PC-3 (cell line): ENCODE results near the gene VTN. TPM values are rescaled to one million over a fixed set of nuclear protein-coding genes. Genes with fewer than 3 reads are reported as not detected.

Experiments used
- ATAC-seq: fragments of 200-7000 bp; cut with Tn5 transposase; 2 replicates; pipeline ENCODE4 v1.9.1; 2020; ENCODE audit warnings: mild to moderate bottlenecking, moderate library complexity
- BruUV-seq: library from RNA; stranded (reverse); fragments of 400-500 nt; replicated peaks from 2 replicates; lab custom pipeline; 2021; lab: Mats Ljungman, UMichigan
- CTCF ChIA-PET: fragments of 300-600 bp; sonication (Branson Sonifier 250); formaldehyde crosslinking; loops from one replicate; lab custom pipeline; 2022; ENCODE audit warnings: antibody characterized with exemption; lab: Charles Lee
- POLR2A ChIA-PET: fragments of 300-600 bp; sonication (Branson Sonifier 250); formaldehyde crosslinking; loops from one replicate; lab custom pipeline; 2022; ENCODE audit warnings: antibody characterized with exemption; ENCODE audit not compliant: unreplicated experiment; lab: Charles Lee
- DNase-seq: peaks from one replicate; pipeline ENCODE4 v3.0.0-alpha.2; 2015
- H2AFZ ChIP-seq: fragments of 300-600 bp; sonication (generic); 2 replicates; pipeline ENCODE4 v1.6.0; 2016; ENCODE audit warnings: antibody characterized with exemption, low read length
- H3F3A ChIP-seq: fragments of 300-600 bp; sonication (generic); one replicate; pipeline ENCODE4 v1.6.0; 2017; ENCODE audit warnings: antibody characterized with exemption, low read length, control low read depth, mild to moderate bottlenecking; ENCODE audit not compliant: unreplicated experiment
- H3K27ac ChIP-seq: fragments of 300-600 bp; sonication (generic); 2 replicates; pipeline ENCODE4 v1.5.1; 2016; ENCODE audit warnings: mild to moderate bottlenecking, low read length
- H3K27me3 ChIP-seq: fragments of 300-600 bp; sonication (generic); 2 replicates; pipeline ENCODE4 v1.6.1; 2016; ENCODE audit warnings: low read length, mixed read lengths
- H3K36me3 ChIP-seq: fragments of 300-600 bp; sonication (generic); 2 replicates; pipeline ENCODE4 v1.6.1; 2016; ENCODE audit warnings: low read depth, mixed run types, low read length, mixed read lengths
- H3K4me1 ChIP-seq: fragments of 300-600 bp; sonication (generic); 2 replicates; pipeline ENCODE4 v1.5.1; 2016; ENCODE audit warnings: low read length; ENCODE audit not compliant: insufficient read depth
- H3K4me2 ChIP-seq: fragments of 300-600 bp; sonication (generic); 2 replicates; pipeline ENCODE4 v1.6.0; 2016; ENCODE audit warnings: low read length
- H3K4me3 ChIP-seq: fragments of 300-600 bp; sonication (generic); 2 replicates; pipeline ENCODE4 v1.5.1; 2016; ENCODE audit warnings: mild to moderate bottlenecking, low read length, mixed read lengths
- H3K79me2 ChIP-seq: fragments of 300-600 bp; sonication (generic); 2 replicates; pipeline ENCODE4 v1.6.1; 2017; ENCODE audit warnings: low read length, mixed read lengths
- H3K9ac ChIP-seq: fragments of 300-600 bp; sonication (generic); 2 replicates; pipeline ENCODE4 v1.6.0; 2016; ENCODE audit warnings: mild to moderate bottlenecking, low read length
- H3K9me2 ChIP-seq: fragments of 300-600 bp; sonication (generic); replicated peaks from 2 replicates; pipeline ENCODE4 v1.6.1; 2016; ENCODE audit warnings: mixed run types, low read length, mixed read lengths
- H3K9me3 ChIP-seq: fragments of 300-600 bp; sonication (generic); 2 replicates; pipeline ENCODE4 v1.6.1; 2016; ENCODE audit warnings: low read length, mixed read lengths
- H4K20me1 ChIP-seq: fragments of 300-600 bp; sonication (generic); 2 replicates; pipeline ENCODE4 v1.6.1; 2016; ENCODE audit warnings: low read length, mixed read lengths
- CTCF ChIP-seq: fragments of 300-600 bp; sonication (generic); conservative IDR thresholded peaks from 2 replicates; pipeline ENCODE4 v1.5.1; 2017; ENCODE audit warnings: antibody characterized with exemption, low read depth, mild to moderate bottlenecking, low read length
- EZH2 ChIP-seq: fragments of 300-600 bp; sonication (generic); IDR thresholded peaks from one replicate; pipeline ENCODE4 v1.6.1; 2017; ENCODE audit warnings: antibody characterized with exemption, mild to moderate bottlenecking, low read length; ENCODE audit not compliant: unreplicated experiment
- EZH2phosphoT487 ChIP-seq: fragments of 300-600 bp; sonication (generic); IDR thresholded peaks from 2 replicates; pipeline ENCODE4 v1.6.1; 2018; ENCODE audit warnings: mild to moderate bottlenecking, antibody characterized with exemption, low read length, borderline replicate concordance
- intact Hi-C: fragments of 100-400 bp; cut with micrococcal nuclease; formaldehyde crosslinking; loops from 2 replicates; pipeline ENCODE4 v1.9.0; 2023
- total RNA-seq: library from RNA; depleted of rRNA; stranded (reverse); fragments of >200 nt; gene quantifications from 2 replicates; pipeline ENCODE4 v1.2.3, GENCODE V29; 2014

VTN gene
- total RNA-seq, 1 experiment from 2014 or later, result not detected

GRCh38 chr17:28379814-28380801, 10.0 kb upstream of the VTN start:
- H2AFZ ChIP-seq, result no peak overlapping the region
- TF ChIP-seq EZH2phosphoT487 (no peak), EZH2 (no peak), CTCF (no peak)
- H3K4me2 ChIP-seq, result peak overlapping the region; percentile 51
- DNase-seq (peak; percentile 88), ATAC-seq (peak; percentile 8; the same call in 1 of the 2 replicates)
- H3K9me2 ChIP-seq, result no peaks in the 10 kb centered on the region
- no peaks in the 10 kb centered on the region for H3F3A ChIP-seq
- H3K4me3 ChIP-seq, result no peak overlapping the region
- peaks cover 18% of the 10 kb centered on the region for H3K4me1 ChIP-seq
- POLR2A ChIA-PET, result no interaction called here
- no peak overlapping the region for H3K9ac ChIP-seq
- no peaks in the 10 kb centered on the region for H3K79me2 ChIP-seq
- H3K36me3 ChIP-seq, result no peaks in the 10 kb centered on the region
- intact Hi-C loops, result no loop called here
- CTCF ChIA-PET, result no interaction called here
- no TSS peak for BruUV-seq
- H4K20me1 ChIP-seq, result no peaks in the 10 kb centered on the region
- no peak overlapping the region for H3K27ac ChIP-seq
- H3K27me3 ChIP-seq, result no peaks in the 10 kb centered on the region
- no peaks in the 10 kb centered on the region for H3K9me3 ChIP-seq

GRCh38 chr17:28372945-28373274, 2.8 kb upstream of the VTN start:
- ATAC-seq, result no peak
- POLR2A ChIA-PET, result no interaction called here
- TF ChIP-seq EZH2phosphoT487 (no peak), CTCF (no peak), EZH2 (no peak)
- H2AFZ ChIP-seq, result no peak overlapping the region
- no peaks in the 10 kb centered on the region for H3F3A ChIP-seq
- H3K9ac ChIP-seq, result no peak overlapping the region
- no peaks in the 10 kb centered on the region for H4K20me1 ChIP-seq
- no peaks in the 10 kb centered on the region for H3K4me1 ChIP-seq
- DNase-seq, result no peak
- H3K4me3 ChIP-seq, result no peak overlapping the region
- BruUV-seq, result no TSS peak
- H3K27ac ChIP-seq, result no peak overlapping the region
- H3K4me2 ChIP-seq, result no peak overlapping the region
- H3K27me3 ChIP-seq, result no peaks in the 10 kb centered on the region
- CTCF ChIA-PET, result no interaction called here
- H3K36me3 ChIP-seq, result no peaks in the 10 kb centered on the region
- intact Hi-C loops, result no loop called here
- H3K9me2 ChIP-seq, result no peaks in the 10 kb centered on the region
- no peaks in the 10 kb centered on the region for H3K79me2 ChIP-seq
- H3K9me3 ChIP-seq, result no peaks in the 10 kb centered on the region
